ENCODE measurements around the gene PRKD1. TPM values are rescaled to one million over a fixed set of nuclear protein-coding genes. Genes with fewer than 3 reads are reported as not detected.

Gene PRKD1
- total RNA-seq, 3 donors from 2014 or later (not counting 1 experiment from before 2014, with no cell fraction given), result not detected

- no peak for TF ChIP-seq CTCF (IDR thresholded peaks at IDR 0.05)
- Mint-ChIP-seq H3K4me1 (no peaks in the 10 kb centered on the region), H3K27me3 (ENCODE audit: low read depth in 2 of 2) (no peaks in the 10 kb centered on the region), H3K9me3 (peaks cover 6 to 8% of the 10 kb centered on the region in 2 donors), H3K36me3 (peaks cover 7% of the 10 kb centered on the region), H3K4me3 (no peak overlapping the region), H3K27ac (no peak overlapping the region)
- peaks cover 7% of the 10 kb centered on the region for H3K9me3 ChIP-seq (ENCODE audit: control insufficient read depth, insufficient read depth, low read length)
- no peaks in the 10 kb centered on the region for H3K27me3 ChIP-seq (ENCODE audit: control insufficient read depth, insufficient read depth, low read length)
- no peak overlapping the region for H3K4me3 ChIP-seq (ENCODE audit: low read length)
- 100% methylated on average over 1 of the region's 5 CpGs for WGBS (ENCODE audit: insufficient coverage)
- no peak overlapping the region for H3K27ac ChIP-seq (ENCODE audit: low read length)
- no peaks in the 10 kb centered on the region for H3K36me3 ChIP-seq (ENCODE audit: control insufficient read depth, insufficient read depth, low read length)
- DNase-seq, result no peak
- intact Hi-C loops (cut with micrococcal nuclease), result no loop called here
- ATAC-seq, result no peak
- H3K4me1 ChIP-seq (ENCODE audit: control insufficient read depth, insufficient read depth, low read length), result no peaks in the 10 kb centered on the region
Measured at GRCh38 chr14:29643433-29644211, 284.0 kb downstream of the PRKD1 start.

GRCh38 chr14:29637411-29637810 lies 290.2 kb downstream of the PRKD1 start:
- no peak overlapping the region for H3K4me3 ChIP-seq (ENCODE audit: low read length)
- no peak for TF ChIP-seq CTCF (IDR thresholded peaks at IDR 0.05)
- H3K9me3 Mint-ChIP-seq, result peaks cover 11% of the 10 kb centered on the region in 2 donors
- H3K4me1 ChIP-seq (ENCODE audit: control insufficient read depth, insufficient read depth, low read length), result no peaks in the 10 kb centered on the region
- peaks cover 10% of the 10 kb centered on the region for H3K36me3 Mint-ChIP-seq
- no peak overlapping the region for H3K27ac ChIP-seq (ENCODE audit: low read length)
- no peaks in the 10 kb centered on the region for H3K27me3 Mint-ChIP-seq (ENCODE audit: low read depth in 2 of 2)
- WGBS (ENCODE audit: insufficient coverage), result 16% methylated on average over 2 of the region's 2 CpGs
- no peaks in the 10 kb centered on the region for H3K9me3 ChIP-seq (ENCODE audit: control insufficient read depth, insufficient read depth, low read length)
- no peaks in the 10 kb centered on the region for H3K36me3 ChIP-seq (ENCODE audit: control insufficient read depth, insufficient read depth, low read length)
- intact Hi-C loops (cut with micrococcal nuclease), result no loop called here
- ATAC-seq (no peak), DNase-seq (no peak)
- no peak overlapping the region for H3K4me3 Mint-ChIP-seq
- no peak overlapping the region for H3K27ac Mint-ChIP-seq
- no peaks in the 10 kb centered on the region for H3K27me3 ChIP-seq (ENCODE audit: control insufficient read depth, insufficient read depth, low read length)
- no peaks in the 10 kb centered on the region for H3K4me1 Mint-ChIP-seq

- no peak for ATAC-seq
- H3K27ac ChIP-seq (ENCODE audit: low read length), result no peak overlapping the region
- Mint-ChIP-seq H3K27ac (no peak overlapping the region), H3K9me3 (peaks cover 11% of the 10 kb centered on the region in 2 donors), H3K4me3 (no peak overlapping the region), H3K4me1 (no peaks in the 10 kb centered on the region), H3K36me3 (peaks cover 10% of the 10 kb centered on the region), H3K27me3 (ENCODE audit: low read depth in 2 of 2) (no peaks in the 10 kb centered on the region)
- H3K4me1 ChIP-seq (ENCODE audit: control insufficient read depth, insufficient read depth, low read length), result no peaks in the 10 kb centered on the region
- 77% methylated on average over 2 of the region's 3 CpGs for WGBS (ENCODE audit: insufficient coverage)
- no peak for DNase-seq
- no peaks in the 10 kb centered on the region for H3K9me3 ChIP-seq (ENCODE audit: control insufficient read depth, insufficient read depth, low read length)
- no peak for TF ChIP-seq CTCF (IDR thresholded peaks at IDR 0.05)
- intact Hi-C loops (cut with micrococcal nuclease), result no loop called here
- no peak overlapping the region for H3K4me3 ChIP-seq (ENCODE audit: low read length)
- no peaks in the 10 kb centered on the region for H3K36me3 ChIP-seq (ENCODE audit: control insufficient read depth, insufficient read depth, low read length)
- H3K27me3 ChIP-seq (ENCODE audit: control insufficient read depth, insufficient read depth, low read length), result no peaks in the 10 kb centered on the region
Measured at GRCh38 chr14:29636870-29637269, 290.8 kb downstream of the PRKD1 start.
